IPS-11a (cell line): Measurements from ENCODE around the gene PODN.

ENCODE experiments used
- H3K4me3 ChIP-seq: one replicate; pipeline ENCODE4 v1.5.1; 2013; ENCODE audit warnings: low read depth, low read length, control low read depth

Gene PODN

GRCh38 chr1:53112861-53113260, 50.8 kb downstream of the PODN start:
- H3K4me3 ChIP-seq = no peak overlapping the region

- no peak overlapping the region for H3K4me3 ChIP-seq
Observed at GRCh38 chr1:53114090-53114489, 52.1 kb downstream of the PODN start.

- H3K4me3 ChIP-seq = no peak overlapping the region
Observed at GRCh38 chr1:53114581-53115400, 52.8 kb downstream of the PODN start.

- H3K4me3 ChIP-seq = no peak overlapping the region
Observed at GRCh38 chr1:53115403-53116306, 53.6 kb downstream of the PODN start.

GRCh38 chr1:53116307-53116810, 54.3 kb downstream of the PODN start:
- no peak overlapping the region for H3K4me3 ChIP-seq

- H3K4me3 ChIP-seq = no peak overlapping the region
Observed at GRCh38 chr1:53116933-53117600, 55.1 kb downstream of the PODN start.

GRCh38 chr1:53117836-53118235, 55.8 kb downstream of the PODN start:
- H3K4me3 ChIP-seq = no peak overlapping the region

- no peak overlapping the region for H3K4me3 ChIP-seq
Observed at GRCh38 chr1:53120659-53121058, 58.6 kb downstream of the PODN start.

- no peak overlapping the region for H3K4me3 ChIP-seq
Observed at GRCh38 chr1:53121319-53122172, 59.5 kb downstream of the PODN start.

GRCh38 chr1:53122201-53122885, 60.3 kb downstream of the PODN start:
- H3K4me3 ChIP-seq = no peak overlapping the region

- H3K4me3 ChIP-seq = no peak overlapping the region
Observed at GRCh38 chr1:53122961-53123413, 61.0 kb downstream of the PODN start.

- no peak overlapping the region for H3K4me3 ChIP-seq
Observed at GRCh38 chr1:53123453-53124140, 61.6 kb downstream of the PODN start.

- H3K4me3 ChIP-seq = no peak overlapping the region
Observed at GRCh38 chr1:53125122-53125521, 63.1 kb downstream of the PODN start.

GRCh38 chr1:53125623-53126360, 63.8 kb downstream of the PODN start:
- H3K4me3 ChIP-seq = no peak overlapping the region

- no peak overlapping the region for H3K4me3 ChIP-seq
Observed at GRCh38 chr1:53126495-53126894, 64.5 kb downstream of the PODN start.

GRCh38 chr1:53127546-53127945, 65.5 kb downstream of the PODN start:
- no peak overlapping the region for H3K4me3 ChIP-seq

GRCh38 chr1:53128401-53128800, 66.4 kb downstream of the PODN start:
- no peak overlapping the region for H3K4me3 ChIP-seq

- H3K4me3 ChIP-seq = no peak overlapping the region
Observed at GRCh38 chr1:53129891-53130597, 68.0 kb downstream of the PODN start.
